ENCODE results near the gene MCM10.
A peak's percentile ranks its signal among the peaks of the same experiment; 100 is the strongest.
"Not testable (repeated sequence)": the region's sequence is repeated elsewhere in the genome, so short reads cannot be mapped to it uniquely, and the experiment has no call there.

Gene MCM10

GRCh38 chr10:13160934-13161856, at the start of gene MCM10:
Gene MCM10 (plus strand): TSS chr10:13161558. CDS start chr10:13164203, 2,645 bp downstream.
- peak; percentile 92 to 93 for DNase-seq (ENCODE audit: low read depth in 2 of 2)

GRCh38 chr10:13113544-13113943, 47.8 kb upstream of the MCM10 start:
- DNase-seq (ENCODE audit: low read depth in 2 of 2) = no peak

GRCh38 chr10:13115832-13116803, 45.2 kb upstream of the MCM10 start:
- no peak for DNase-seq (ENCODE audit: low read depth in 2 of 2)

GRCh38 chr10:13117841-13118783, 43.2 kb upstream of the MCM10 start:
- DNase-seq (ENCODE audit: low read depth in 2 of 2) = no peak

- no peak for DNase-seq (ENCODE audit: low read depth in 2 of 2)
Observed at GRCh38 chr10:13118784-13119410, 42.5 kb upstream of the MCM10 start.

DNA sequence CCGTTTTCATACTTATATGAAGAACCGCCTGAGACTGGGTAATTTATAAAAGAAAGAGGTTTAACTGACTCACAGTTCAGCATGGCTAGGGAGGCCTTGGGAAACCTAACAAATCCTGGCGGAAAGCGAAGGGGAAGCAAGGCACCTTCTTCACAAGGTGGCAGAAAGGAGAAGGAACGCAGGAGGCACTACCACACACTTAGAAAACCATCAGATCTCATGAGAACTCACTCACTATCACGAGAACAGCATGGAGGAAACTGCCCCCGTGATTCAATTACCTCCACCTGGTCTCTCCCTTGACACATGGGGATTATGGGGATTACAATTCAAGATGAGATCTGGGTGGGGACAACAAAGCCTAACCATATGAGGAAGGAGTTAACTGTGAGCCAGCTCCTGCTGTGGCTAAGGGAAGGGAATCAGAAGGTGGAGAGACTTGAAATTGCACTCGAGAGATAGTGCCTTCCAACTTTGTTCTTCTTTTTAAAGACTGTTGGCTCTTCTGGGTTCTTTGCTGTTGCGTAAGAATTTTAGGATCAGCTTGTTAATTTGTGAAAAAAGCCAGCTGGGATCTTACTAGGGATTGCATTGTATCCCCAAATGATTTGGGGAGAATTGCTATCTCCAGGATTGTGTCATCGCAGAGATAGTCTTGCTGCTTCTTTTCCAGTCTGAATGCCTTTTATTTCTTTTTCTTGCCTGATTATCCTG, 40.4 kb upstream of the MCM10 start:
- DNase-seq (ENCODE audit: low read depth in 2 of 2) = no peak

DNA sequence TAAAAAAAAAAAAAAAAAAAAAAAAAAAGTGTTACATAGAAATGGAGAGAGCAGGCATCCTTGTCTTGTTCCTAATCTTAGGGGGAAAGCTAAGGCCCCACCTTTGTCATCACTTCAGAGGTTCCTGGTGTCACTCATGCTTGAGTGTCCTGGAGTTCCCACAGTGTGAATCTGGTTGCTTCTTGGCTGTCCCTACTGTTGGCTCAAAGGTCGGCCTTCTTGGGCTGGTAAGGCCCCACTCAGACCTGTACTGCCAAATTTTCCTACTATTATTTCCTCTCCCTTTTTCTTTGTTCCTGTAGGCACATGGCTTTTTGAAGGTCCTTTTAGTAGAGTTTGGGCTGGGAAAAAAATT, 39.9 kb upstream of the MCM10 start:
- DNase-seq (ENCODE audit: low read depth in 2 of 2) = no peak

GRCh38 chr10:13136651-13137050, 24.7 kb upstream of the MCM10 start:
- no peak for DNase-seq (ENCODE audit: low read depth in 2 of 2)

- DNase-seq (ENCODE audit: low read depth in 2 of 2) = no peak
Observed at GRCh38 chr10:13139150-13139549, 22.2 kb upstream of the MCM10 start.

GRCh38 chr10:13139676-13140075, 21.7 kb upstream of the MCM10 start:
- no peak for DNase-seq (ENCODE audit: low read depth in 2 of 2)

- no peak for DNase-seq (ENCODE audit: low read depth in 2 of 2)
Observed at GRCh38 chr10:13140627-13141190, 20.6 kb upstream of the MCM10 start.

DNA sequence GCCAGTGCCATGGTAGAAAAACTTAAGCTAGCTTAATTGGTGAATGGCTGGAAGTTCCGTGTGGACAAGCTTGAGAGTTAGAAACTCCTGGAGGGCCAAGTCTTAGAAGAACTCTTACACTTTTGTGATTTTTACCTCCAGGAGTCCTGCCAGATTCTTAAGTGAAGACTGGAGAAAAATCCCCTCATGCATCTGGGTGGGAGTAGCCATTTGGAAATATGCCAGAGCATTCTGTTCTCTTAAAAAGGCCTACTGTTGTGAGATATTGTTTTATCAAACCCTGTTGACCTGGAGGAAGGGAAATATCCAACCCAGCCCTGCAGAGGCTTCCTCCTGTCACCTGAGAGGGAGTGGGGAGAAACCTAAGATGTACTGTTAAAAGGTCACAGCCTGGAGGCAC, 17.6 kb upstream of the MCM10 start:
- no peak for DNase-seq (ENCODE audit: low read depth in 2 of 2)

DNA sequence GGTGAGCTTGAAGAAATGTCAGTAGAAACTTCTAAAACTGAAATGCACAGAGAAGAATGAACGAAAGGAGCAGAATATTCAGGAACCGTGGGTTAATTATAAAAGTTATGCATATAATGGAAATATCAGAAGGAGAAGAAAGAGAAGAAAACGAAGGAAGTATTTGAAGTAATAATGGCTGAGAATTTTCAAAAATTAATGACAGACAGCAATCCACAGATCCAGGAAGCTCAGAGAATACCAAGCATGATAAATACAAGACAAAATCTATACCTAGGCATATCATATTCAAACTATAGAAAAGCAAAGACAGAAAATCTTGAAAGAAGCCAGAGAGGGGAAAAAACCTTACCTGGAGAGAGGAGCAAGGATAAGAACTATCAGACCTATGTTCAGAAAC, 16.5 kb upstream of the MCM10 start:
- no peak for DNase-seq (ENCODE audit: low read depth in 2 of 2)

DNA sequence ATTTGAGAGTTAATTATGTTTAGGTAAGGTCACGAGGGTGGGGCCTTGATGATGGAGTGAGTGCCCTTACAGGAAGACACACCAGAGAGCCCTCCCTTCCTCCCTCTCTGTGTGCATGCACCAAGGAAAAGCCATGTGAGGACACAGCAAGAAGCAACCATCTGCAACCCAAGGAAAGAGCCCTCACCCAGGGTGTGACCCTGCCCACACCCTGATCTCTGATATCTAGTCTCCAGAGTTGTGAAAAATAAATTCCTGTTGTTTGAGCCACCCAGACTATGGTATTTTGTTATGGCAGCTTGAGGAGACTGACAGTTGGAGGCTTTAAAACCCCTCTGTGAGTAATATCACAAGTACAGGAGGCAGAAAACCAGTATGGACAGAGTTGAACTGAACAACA, 15.0 kb upstream of the MCM10 start:
- no peak for DNase-seq (ENCODE audit: low read depth in 2 of 2)

- DNase-seq (ENCODE audit: low read depth in 2 of 2) = no peak
Observed at GRCh38 chr10:13147161-13147560, 14.2 kb upstream of the MCM10 start.

GRCh38 chr10:13152296-13152695, 9.1 kb upstream of the MCM10 start:
- DNase-seq (ENCODE audit: low read depth in 2 of 2) = no peak

DNA sequence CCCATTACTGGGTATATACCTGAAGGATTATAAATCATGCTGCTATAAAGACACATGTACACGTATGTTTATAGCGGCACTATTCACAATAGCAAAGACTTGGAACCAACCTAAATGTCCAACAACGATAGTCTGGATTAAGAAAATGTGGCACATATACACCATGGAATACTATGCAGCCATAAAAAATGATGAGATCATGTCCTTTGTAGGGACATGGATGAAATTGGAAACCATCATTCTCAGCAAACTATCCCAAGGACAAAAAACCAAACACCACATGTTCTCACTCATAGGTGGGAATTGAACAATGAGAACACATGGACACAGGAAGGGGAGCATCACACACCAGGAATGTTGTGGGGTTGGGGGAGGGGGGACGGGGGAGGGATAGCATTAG, 5.5 kb upstream of the MCM10 start:
- not testable (repeated sequence) for DNase-seq (ENCODE audit: low read depth in 2 of 2)

DNA sequence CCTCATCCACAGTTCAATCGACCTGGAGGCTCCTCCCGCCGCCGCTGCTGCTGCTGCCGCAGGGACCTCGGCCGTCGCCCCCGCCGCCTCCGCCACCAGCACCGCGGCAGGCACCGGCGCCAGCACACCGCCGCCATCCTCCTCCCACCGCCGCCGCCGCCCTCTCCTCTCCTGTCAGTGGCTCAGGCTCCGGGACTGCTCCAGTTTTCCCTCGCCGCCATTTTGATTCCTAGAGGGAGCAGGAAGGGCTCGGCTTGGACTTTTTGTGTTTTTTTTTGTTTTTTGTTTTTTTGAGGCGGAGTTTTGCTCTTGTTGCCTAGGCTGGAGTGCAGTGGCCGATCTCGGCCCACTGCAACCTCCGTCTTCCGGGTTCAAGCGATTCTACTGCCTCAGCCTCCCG, 3.0 kb upstream of the MCM10 start:
- DNase-seq (ENCODE audit: low read depth in 2 of 2) = peak in 1 of 2 donors; percentile 18

GRCh38 chr10:13161857-13162271, 506 bp downstream of the MCM10 start:
- no peak for DNase-seq (ENCODE audit: low read depth in 2 of 2)

- no peak for DNase-seq (ENCODE audit: low read depth in 2 of 2)
Observed at GRCh38 chr10:13163859-13164258, 2.5 kb downstream of the MCM10 start.
